ENCODE measurements around the gene FMN1.

- TF ChIP-seq CTCF (IDR thresholded peaks at IDR 0.05) (no peak), MAX (CRISPR knock-in tag; IDR thresholded peaks at IDR 0.05) (no peak), USF1 (CRISPR knock-in tag; IDR thresholded peaks at IDR 0.05) (no peak)
These were observed 4.0 kb downstream of the FMN1 start for GRCh38 chr15:33190539-33190938.
